GM19238 (cell line): ENCODE results near the gene OXT.
"Not testable (repeated sequence)": the region's sequence is repeated elsewhere in the genome, so short reads cannot be mapped to it uniquely, and the experiment has no call there.

Experiments used
- DNase-seq: peaks from one replicate; pipeline ENCODE4 v3.0.0; 2011; ENCODE audit warnings: low spot score; ENCODE audit not compliant: insufficient read length

OXT gene

GRCh38 chr20:3109350-3110302 lies 38.2 kb downstream of the OXT start:
- no peak for DNase-seq

GRCh38 chr20:3111507-3111906 lies 40.1 kb downstream of the OXT start:
- DNase-seq, result no peak

- DNase-seq, result no peak
Observed at GRCh38 chr20:3111995-3112394, 40.6 kb downstream of the OXT start.

- DNase-seq, result peak; percentile 66
Observed at GRCh38 chr20:3115190-3116107, 44.0 kb downstream of the OXT start.

GRCh38 chr20:3116341-3116740 lies 44.9 kb downstream of the OXT start:
- DNase-seq, result no peak

GRCh38 chr20:3117839-3118379 lies 46.5 kb downstream of the OXT start:
- not testable (repeated sequence) for DNase-seq

GRCh38 chr20:3119044-3119443 lies 47.6 kb downstream of the OXT start:
- DNase-seq, result no peak

- no peak for DNase-seq
Observed at GRCh38 chr20:3121271-3121911, 50.0 kb downstream of the OXT start.
